GM19463 (cell line): Measurements from ENCODE around the gene BLVRB.
"Not testable (repeated sequence)": the region's sequence is repeated elsewhere in the genome, so short reads cannot be mapped to it uniquely, and the experiment has no call there.

ENCODE experiments used
- ATAC-seq: cut with Tn5 transposase; IDR thresholded peaks from one replicate; pipeline ENCODE4 v1.9.1; 2021; ENCODE audit warnings: mild to moderate bottlenecking, moderate library complexity; ENCODE audit not compliant: unreplicated experiment

Gene BLVRB

GRCh38 chr19:40465557-40466218 is at the start of gene BLVRB:
TSS of gene BLVRB (minus strand) at chr19:40465745. CDS start at chr19:40465688, 57 bp downstream.
- peak; percentile 84 for ATAC-seq

DNA sequence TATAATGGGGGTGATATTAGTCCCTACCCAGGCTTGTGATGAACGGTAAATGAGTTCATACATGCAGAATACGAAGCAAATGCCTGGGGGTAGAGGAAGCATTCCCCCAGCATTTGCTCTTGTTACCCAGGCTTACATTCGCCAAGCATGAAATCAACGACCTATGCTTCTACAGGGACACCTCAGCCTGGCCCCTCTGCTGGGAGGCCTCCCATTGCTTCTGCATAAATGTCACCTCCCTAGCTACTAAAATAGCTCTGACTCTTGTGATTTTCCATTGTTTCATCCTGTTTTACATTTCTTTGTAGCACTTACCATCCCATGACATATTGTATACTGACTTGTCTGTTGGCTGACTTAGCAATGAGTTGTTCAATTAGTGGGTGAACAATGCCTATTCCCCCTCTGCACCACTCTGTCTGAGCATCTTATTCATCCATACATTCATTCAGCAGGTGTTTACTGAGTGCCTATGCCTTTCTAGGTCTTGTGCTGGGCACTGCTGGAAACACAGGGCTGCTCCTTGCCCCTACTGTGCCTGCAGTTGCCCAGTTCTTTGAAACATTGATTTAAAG is 48.3 kb upstream of the BLVRB start:
- ATAC-seq, result no peak

DNA sequence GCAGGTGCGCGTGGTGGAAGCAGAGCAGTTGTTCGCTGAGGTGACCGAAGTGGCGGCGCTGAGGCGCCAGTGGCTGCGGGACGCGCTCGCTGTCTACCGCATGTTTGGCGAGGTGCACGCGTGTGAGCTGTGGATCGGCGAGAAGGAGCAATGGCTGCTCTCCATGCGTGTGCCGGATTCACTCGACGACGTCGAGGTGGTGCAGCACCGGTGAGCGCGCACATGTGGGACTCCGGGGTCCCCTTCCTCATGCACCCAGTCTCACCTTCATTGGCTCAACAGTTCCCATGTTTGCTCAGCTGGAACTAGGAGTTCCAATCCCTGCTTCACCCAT is 47.8 kb upstream of the BLVRB start:
- no peak for ATAC-seq

DNA sequence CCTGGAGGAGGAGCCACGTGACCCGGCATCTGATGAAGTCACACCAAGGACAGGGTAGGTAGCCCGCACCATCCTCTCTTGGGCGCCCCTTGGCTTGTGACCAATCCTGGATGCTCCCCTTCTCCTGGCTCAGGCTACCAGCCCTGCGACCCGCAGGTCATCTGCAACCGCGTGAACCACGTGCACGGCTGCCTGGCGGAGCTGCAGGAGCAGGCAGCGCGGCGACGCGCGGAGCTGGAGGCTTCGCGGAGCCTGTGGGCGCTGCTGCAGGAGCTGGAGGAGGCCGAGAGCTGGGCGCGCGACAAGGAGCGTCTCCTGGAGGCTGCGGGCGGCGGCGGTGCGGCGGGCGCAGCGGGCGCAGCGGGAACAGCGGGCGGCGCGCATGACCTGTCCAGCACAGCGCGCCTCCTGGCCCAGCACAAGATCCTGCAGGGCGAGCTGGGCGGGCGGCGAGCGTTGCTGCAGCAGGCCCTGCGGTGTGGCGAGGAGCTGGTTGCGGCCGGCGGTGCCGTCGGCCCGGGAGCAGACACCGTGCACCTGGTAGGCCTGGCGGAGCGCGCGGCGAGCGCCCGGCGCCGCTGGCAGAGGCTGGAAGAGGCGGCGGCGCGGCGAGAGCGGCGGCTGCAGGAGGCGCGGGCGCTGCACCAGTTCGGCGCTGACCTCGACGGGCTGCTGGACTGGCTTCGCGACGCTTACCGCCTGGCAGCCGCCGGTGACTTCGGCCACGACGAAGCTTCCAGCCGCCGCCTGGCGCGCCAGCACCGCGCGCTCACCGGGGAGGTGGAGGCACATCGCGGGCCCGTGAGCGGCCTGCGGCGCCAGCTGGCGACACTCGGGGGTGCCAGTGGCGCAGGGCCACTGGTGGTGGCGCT is 47.2 kb upstream of the BLVRB start:
- ATAC-seq, result no peak

GRCh38 chr19:40512110-40512472 is 46.5 kb upstream of the BLVRB start:
- no peak for ATAC-seq

DNA sequence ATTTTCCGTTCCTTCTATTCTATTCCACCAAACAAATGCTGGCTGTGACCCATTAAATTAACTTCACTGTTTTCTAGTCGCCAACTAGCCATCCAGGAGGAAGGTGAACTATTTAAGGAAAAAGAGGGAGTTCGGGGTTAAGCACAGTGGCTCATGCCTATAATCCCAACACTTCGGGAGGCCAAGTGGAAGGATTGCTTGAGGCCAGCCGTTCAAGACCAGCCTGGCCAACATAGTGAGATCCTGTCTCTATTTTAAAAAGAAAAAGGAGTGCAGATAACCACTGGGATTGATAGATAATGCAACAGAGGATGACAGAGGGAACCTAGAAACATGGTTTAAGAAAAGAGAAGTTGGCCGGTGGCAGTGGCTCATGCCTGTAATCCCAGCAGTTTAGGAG is 45.9 kb upstream of the BLVRB start:
- no peak for ATAC-seq

DNA sequence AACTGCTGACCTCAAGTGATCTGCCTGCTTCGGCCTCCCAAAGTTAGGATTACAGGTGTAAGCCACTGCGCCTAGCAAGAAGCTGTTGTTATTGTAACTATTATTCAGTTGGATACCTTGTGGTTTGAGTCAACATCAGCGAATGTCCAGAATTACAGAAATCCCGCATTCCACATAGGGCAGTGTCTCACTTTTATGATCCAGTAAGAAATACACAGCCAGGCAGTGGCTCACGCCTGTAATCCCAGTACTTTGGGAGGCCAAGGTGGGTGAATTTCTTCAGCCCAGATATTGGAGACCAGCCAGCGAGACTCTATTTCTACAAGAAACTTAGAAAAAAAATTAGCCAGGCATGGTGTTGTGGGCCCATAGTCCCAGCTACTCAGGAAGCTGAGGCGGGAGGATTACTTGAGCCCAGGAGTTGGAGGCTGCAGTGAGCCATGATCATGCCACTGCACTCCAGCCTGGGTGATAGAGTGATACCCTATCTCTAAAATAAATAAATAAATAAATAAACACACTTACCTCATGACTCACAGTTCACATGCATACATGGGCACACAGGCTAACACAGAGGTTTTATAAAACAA is 45.1 kb upstream of the BLVRB start:
- ATAC-seq, result no peak

DNA sequence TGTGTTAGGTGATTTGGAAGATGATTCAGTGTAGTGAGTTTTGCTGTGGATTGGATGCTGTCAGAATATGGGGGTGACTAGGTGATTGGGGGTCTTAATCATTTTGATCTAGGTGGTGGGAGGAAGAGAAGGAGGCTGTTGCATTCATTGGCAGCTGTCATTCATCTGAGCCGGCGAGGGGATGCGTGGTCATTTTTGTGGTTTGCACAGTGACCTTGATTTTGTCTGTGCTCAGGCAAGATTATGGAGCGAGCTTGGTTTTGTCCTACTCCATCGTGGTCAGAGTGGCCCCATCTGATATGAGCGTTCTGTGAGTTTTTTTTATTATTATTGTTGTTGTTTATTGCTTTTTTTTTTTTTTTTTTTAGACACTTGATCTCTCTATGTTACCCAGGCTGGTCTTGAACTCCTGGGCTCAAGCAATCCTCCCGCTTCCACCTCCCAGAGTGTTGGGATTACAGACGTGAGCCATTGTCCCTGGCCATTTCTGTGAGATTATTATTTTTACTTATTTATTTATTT is 43.3 kb upstream of the BLVRB start:
- ATAC-seq, result no peak

GRCh38 chr19:40507892-40508291 is 42.3 kb upstream of the BLVRB start:
- no peak for ATAC-seq

DNA sequence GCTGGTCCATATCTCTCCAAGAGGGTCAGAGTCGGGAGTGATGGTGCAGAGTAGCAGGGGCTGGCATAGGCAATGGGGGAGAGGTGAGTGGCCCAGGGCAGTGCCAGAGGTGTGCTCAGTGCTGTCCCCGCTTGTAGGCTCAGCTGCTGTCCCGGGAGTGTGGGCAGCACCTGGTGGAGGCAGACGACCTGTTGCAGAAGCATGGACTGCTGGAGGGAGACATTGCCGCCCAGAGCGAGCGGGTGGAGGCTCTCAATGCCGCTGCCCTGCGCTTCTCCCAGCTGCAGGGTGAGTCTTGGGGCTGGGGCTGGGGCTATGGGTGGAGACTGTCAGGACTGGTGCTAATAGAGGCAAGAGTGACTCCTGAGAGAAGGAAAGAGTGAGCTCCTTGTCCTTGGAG is 40.6 kb upstream of the BLVRB start:
- no peak for ATAC-seq

GRCh38 chr19:40503320-40503695 is 37.8 kb upstream of the BLVRB start:
- no peak for ATAC-seq

- ATAC-seq, result no peak
Measured at GRCh38 chr19:40502647-40503319, 37.2 kb upstream of the BLVRB start.

DNA sequence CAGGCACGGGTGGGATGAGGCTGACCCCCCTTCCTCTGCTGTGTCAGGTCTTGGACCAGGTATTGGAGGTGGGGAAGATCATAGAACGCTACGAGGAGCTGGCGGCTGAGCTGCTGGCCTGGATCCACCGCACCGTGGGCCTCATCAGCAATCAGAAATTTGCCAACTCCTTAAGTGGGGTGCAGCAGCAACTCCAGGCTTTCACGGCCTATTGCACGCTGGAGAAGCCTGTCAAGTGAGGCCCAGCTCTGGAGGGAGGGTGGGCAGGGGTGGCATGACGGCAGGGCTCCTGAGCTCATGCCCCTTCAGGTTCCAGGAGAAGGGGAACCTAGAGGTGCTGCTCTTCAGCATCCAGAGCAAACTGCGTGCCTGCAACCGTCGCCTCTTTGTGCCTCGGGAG is 36.5 kb upstream of the BLVRB start:
- ATAC-seq, result no peak

DNA sequence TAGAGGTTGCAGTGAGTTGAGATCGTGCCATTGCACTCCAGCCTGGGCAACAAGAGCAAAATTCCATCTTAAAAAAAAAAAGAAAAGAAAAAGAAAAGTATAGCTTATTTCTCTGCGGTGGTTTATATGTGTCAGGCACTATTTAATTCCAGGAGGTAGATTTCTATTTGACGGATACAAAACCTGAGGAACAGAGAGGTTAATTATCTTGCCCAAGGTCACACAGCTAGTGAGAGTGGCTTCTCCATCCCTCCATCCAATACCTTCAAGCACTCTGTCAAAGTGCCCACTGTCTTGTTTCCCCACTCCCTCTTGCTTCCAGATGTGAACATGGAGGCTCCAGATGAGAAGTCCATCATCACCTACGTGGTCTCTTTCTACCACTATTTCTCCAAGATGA is 36.1 kb upstream of the BLVRB start:
- ATAC-seq, result no peak

DNA sequence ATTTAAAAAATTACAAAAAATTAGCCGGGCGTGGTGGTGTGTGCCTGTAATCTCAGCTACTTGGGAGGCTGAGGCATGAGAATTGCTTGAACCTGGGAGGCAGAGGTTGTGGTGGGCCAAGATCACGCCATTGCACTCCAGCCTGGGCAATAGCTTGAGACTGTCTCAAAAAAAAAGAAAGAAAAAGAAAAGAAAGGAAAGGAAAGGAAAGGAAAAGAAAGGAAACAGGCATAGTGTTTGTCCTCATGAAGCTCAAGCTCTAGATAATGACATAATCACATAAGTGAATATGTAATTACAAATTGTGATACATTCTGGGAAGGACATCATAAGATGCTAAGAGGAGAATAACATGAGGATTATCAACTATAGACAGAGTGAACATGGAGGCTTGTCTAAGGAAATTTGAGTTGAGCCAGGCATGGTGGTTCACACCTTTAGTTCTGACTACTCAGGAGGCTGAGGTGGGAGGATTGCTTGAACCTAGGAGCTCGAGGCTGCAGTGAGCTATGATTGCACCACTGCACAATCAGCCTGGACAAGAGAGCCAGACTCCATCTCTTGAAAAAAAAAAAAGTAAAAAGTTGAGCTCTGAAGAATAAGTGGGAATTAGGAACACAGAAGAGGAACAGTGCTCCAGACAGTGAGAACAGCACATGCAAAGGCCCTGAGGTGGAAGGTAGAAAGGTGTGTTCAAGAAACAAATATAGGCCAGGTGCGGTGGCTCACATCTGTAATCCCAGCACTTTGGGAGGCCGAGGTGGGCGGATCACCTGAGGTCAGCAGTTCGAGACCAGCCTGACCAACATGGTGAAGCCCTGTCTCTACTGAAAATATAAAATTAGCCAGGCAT is 35.4 kb upstream of the BLVRB start:
- ATAC-seq, result not testable (repeated sequence)

GRCh38 chr19:40499320-40499719 is 33.8 kb upstream of the BLVRB start:
- ATAC-seq, result no peak

DNA sequence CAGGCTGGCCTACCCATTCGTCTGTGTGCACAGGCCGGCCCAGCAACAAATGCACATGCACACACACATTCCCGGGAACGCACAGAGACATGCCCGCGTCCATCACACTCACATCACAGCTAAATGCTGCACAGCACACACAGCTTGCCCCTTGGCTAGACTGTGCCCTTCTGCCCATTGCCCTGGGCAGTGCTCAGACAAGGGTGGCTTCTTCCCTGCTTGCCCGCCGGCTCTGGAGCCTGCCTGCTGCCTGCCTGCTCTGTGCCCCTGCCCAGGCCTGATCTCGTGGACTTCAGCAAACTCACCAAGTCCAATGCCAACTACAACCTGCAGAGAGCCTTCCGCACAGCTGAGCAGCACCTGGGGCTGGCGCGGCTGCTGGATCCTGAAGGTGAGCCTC is 31.7 kb upstream of the BLVRB start:
- no peak for ATAC-seq

DNA sequence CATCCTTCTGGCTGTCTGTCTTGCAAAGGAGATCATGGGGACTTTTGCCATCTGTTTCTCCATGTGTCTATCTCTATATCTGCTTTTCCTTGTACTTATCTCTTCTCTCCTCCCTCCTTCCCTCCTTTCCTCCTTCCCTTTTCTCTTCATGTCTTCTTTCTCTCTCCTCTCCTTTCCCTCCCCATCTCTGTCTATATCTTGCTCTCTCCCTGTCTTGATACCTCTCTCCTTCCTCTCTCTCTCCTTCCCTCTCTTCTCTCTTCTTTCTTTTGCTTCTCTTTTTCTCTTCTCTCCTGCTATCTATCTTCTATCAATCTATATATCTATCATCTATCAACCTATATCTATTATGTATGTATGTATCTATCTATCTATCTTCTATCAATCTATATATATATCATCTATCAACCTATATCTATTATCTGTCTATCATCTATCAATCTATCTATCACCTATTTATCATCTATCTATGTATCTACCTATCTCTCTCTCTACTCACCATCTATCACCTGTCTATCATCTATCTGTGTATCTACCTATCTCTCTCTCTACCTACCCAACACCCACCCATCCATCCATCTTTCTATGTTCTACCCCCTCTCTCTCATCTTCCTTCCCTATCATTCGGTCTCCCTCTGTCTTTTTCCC is 28.8 kb upstream of the BLVRB start:
- ATAC-seq, result no peak

DNA sequence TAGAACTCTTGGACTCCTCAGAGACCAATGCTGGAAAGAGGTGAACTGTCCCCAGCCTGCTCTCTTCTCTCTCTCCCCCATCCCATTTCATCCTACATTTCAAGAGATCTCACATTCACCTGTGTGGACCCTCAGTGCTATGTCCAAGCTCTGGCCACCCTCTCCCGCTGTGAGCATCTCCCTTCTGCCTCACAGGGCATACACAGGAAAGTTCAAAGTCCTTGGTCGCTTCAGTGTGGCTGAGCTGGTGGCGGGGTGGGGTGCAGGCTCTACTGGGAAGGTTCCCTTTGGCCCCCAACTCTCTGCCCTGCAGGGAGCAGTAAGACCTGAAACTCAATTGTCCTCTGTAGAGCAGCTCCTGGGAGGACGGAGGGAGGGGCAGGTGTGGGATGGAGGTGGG is 28.2 kb upstream of the BLVRB start:
- ATAC-seq, result no peak

- no peak for ATAC-seq
Measured at GRCh38 chr19:40492274-40492673, 26.7 kb upstream of the BLVRB start.
